ENCODE results near the gene TCF7L2.
A peak's percentile ranks its signal among the peaks of the same experiment; 100 is the strongest.

Gene TCF7L2

DNA sequence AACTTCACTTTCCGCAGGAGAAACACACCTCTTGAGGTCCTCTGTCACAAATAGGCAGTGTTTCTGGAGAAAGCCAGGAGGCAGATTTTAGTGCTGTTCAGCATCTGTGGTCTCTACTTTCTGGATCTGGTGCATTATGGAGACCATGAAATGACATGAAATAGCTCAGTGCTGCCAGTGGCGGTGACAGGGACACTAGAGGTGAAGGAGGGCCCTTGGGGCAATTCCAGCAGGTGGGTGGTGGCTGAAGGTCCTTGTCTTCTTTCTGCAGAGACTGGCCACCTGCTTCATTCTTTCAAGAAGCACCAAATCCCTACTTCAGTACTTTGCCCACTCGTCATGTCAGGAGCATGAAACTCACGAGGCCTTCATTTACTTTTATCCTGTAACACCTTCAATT lies 135.7 kb downstream of the TCF7L2 start:
- H3K27ac Mint-ChIP-seq, result no peak overlapping the region
- ATAC-seq (ENCODE audit: low read depth), result no peak

DNA sequence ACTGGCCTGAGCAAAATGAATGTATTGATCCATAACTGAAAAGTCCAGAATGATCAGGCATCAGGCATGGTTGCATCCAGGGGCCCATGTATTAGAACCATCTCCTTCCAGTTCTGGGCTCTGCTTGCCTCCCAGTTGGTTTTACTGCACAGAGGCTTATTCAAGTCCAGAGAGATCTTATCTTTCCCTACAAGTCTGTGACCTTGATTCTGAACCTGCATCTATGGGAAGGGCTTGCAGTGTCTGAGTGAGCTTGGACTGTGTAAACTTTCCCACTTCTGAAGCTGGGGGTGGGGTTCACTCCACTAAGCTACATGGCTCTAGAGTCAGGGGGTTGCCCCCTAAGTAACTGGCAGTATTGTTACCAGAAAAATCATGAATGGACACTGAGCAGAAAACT lies 136.2 kb downstream of the TCF7L2 start:
- Mint-ChIP-seq H3K36me3 (no peaks in the 10 kb centered on the region), H3K4me3 (no peak overlapping the region), H3K27me3 (peaks cover 4% of the 10 kb centered on the region), H3K9me3 (no peaks in the 10 kb centered on the region), H3K27ac (no peak overlapping the region), H3K4me1 (no peaks in the 10 kb centered on the region)
- ATAC-seq (ENCODE audit: low read depth) (no peak), DNase-seq (ENCODE audit: low spot score in 2 of 2) (no peak)

More for the DNA sequence above, 135.7 kb downstream of the TCF7L2 start:
- Mint-ChIP-seq H3K27me3 (peaks cover 4% of the 10 kb centered on the region), H3K4me1 (no peaks in the 10 kb centered on the region), H3K4me3 (no peak overlapping the region), H3K36me3 (no peaks in the 10 kb centered on the region), H3K9me3 (no peaks in the 10 kb centered on the region)
- no peak for DNase-seq (ENCODE audit: low spot score in 2 of 2)

DNA sequence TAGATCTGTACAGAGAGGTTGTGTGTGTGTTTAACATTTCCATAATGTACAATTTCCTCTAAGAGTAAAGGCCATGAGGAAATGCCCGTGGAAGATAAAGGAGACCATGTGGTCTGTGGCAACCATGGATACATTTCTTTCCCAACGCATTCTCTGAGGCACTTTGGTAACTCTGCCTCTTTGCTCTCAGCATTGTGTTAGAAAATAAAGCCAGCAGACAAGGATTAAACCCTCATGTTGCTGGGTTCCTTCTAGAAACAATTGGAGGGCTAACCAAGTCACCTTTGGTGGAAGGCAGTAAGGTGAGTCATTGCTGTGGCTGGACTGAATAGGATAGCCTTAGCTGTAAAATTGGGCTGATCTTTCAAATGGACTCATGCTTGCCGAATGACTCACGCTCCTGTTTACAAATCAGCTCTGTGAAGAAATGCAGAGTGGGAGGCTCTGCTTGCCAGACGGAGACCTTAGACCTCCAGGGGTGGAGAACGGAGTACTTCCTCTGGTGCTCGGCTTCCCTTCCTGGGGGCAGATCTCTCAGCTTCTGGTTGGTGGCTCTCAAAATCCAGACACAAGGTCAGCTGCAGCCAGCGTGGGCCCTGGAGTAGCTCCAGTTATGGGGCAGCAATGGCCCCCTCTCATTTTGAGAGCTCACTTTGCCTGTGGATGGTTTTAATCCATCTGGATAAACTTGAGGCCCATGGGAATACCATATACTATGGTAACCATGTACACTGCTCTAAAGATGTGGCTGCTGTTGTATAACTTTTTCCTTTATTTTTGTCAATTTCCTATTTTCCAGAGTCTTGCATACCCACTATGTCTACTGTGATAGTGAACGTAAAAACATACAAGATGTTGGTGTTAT lies 137.3 kb downstream of the TCF7L2 start:
- Mint-ChIP-seq H3K4me3 (no peak overlapping the region), H3K4me1 (no peaks in the 10 kb centered on the region), H3K9me3 (no peaks in the 10 kb centered on the region), H3K27ac (no peak overlapping the region), H3K27me3 (peaks cover 4% of the 10 kb centered on the region), H3K36me3 (no peaks in the 10 kb centered on the region)
- no peak for DNase-seq (ENCODE audit: low spot score in 2 of 2)
- no peak for ATAC-seq (ENCODE audit: low read depth)

DNA sequence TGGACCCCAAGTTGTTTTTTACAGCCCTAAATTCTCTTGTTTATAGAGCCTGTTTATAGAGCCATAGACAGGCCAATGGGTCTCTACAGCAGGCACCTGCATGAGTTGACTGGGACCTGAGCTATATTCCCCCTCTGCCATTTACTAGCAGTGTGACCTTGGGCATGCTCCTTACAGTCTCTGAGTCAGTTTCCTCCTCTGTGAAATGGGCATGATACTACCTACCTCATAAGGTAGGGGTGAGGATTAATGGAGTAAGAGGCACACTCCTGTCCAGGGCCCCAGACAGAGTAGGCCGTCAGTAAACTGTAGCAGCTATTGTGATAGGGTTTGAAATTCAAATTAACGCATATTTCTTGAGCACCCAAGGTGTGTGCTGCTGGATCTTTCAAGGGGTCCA lies 138.1 kb downstream of the TCF7L2 start:
- DNase-seq (ENCODE audit: low spot score in 2 of 2) (no peak), ATAC-seq (ENCODE audit: low read depth) (no peak)
- Mint-ChIP-seq H3K9me3 (peaks cover 2% of the 10 kb centered on the region), H3K27ac (no peak overlapping the region), H3K4me1 (no peaks in the 10 kb centered on the region), H3K27me3 (no peaks in the 10 kb centered on the region), H3K36me3 (no peaks in the 10 kb centered on the region), H3K4me3 (no peak overlapping the region)

DNA sequence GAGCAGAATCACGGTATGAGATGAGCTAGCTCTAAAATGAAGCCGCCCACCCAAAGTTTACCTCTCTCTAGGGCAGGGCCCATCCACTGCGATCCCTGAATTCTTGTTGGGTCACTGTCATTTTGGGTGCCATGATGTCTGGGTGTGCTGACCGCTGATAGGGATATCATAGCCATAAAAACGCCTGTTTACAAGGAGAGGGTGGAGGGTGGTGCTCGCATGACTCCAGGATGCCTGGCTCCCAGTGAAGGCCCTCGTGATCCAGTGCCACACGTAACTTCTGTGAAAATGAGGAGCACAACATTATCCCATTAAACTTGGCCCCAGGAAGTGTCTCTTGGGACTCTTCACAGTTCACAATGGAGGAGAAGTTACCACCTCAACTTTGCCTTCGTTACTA lies 139.5 kb downstream of the TCF7L2 start:
- Mint-ChIP-seq H3K27me3 (no peaks in the 10 kb centered on the region), H3K9me3 (peaks cover 7% of the 10 kb centered on the region), H3K36me3 (no peaks in the 10 kb centered on the region), H3K4me3 (no peak overlapping the region), H3K4me1 (peaks cover 11% of the 10 kb centered on the region), H3K27ac (no peak overlapping the region)
- no peak for DNase-seq (ENCODE audit: low spot score in 2 of 2)
- no peak for ATAC-seq (ENCODE audit: low read depth)

DNA sequence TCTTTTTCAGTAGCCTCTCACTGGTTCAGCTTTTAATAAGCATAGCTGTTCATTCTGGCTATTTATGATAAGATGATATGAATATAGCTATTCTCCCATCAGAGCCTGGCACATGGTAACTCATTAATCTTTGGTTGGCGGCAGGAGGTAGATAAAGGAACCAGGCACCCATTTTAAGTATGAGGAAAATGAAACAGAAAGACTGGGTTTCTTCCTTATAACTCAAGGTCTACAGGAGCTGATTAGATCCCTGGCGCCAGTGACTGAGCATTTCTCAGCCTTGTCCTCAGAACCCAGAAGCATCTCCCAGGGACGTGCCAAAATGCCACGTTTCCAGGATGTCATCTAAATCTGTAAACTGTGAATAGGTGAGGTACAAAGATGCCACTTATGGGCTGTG lies 141.9 kb downstream of the TCF7L2 start:
- Mint-ChIP-seq H3K4me3 (no peak overlapping the region), H3K36me3 (no peaks in the 10 kb centered on the region), H3K27ac (no peak overlapping the region), H3K27me3 (peaks cover 4% of the 10 kb centered on the region), H3K4me1 (peaks cover 13% of the 10 kb centered on the region), H3K9me3 (peaks cover 9% of the 10 kb centered on the region)
- ATAC-seq (ENCODE audit: low read depth) (no peak), DNase-seq (ENCODE audit: low spot score in 2 of 2) (no peak)

DNA sequence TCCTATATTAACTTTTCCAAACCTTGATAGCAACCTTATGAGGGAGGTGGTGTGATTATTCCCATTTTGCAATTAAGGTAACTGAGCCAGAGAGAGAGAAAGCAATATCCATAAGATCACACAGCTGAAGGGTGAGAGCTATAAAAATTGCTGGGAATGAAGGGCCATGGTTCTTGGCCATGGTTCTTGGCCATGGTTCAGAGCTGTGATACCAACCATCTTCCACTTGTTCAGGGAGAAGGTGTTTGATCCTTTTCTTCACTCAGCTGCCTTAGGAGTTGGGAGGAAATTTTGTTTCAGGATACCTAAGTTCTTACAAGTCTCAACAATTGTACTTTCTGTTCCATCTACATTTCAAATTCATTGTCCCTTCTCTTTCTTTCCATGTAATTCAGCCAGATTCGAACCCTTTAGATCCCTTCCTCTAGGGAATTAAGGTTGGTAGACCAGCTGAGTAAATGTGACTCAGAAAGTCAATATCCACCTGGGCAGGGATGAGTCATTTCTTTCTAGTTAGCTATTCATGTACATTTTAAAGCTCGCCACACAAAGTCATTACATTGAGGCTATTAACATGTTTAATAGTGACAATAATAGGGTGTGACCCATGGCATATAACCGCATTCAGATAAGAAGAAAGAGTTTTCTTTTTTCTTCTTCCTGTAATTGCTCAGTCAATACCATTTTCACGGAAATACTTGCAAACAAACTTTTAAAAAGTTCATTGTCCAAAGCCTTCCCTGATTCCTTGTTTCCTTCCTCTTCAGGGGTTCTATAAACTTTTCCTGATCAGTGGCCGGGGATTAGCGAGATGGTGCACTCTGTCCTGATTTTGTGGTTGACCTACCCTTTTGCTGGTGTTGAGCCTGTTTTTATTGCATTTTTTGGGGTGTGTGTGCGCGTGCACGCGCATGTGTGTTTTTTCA lies 143.4 kb downstream of the TCF7L2 start:
- DNase-seq (ENCODE audit: low spot score in 2 of 2) (no peak), ATAC-seq (ENCODE audit: low read depth) (no peak)
- Mint-ChIP-seq H3K4me3 (no peak overlapping the region), H3K27me3 (peaks cover 4% of the 10 kb centered on the region), H3K4me1 (peaks cover 13% of the 10 kb centered on the region), H3K9me3 (peaks cover 9% of the 10 kb centered on the region), H3K36me3 (no peaks in the 10 kb centered on the region), H3K27ac (no peak overlapping the region)

GRCh38 chr10:113094114-113094486 lies 144.1 kb downstream of the TCF7L2 start:
- ATAC-seq (ENCODE audit: low read depth) (peak; percentile 59), DNase-seq (ENCODE audit: low spot score in 2 of 2) (no peak)
- no peaks in the 10 kb centered on the region for H3K36me3 Mint-ChIP-seq
- no peak overlapping the region for H3K27ac Mint-ChIP-seq
- H3K27me3 Mint-ChIP-seq, result peaks cover 4% of the 10 kb centered on the region
- H3K4me3 Mint-ChIP-seq, result no peak overlapping the region
- peaks cover 9% of the 10 kb centered on the region for H3K9me3 Mint-ChIP-seq
- peaks cover 13% of the 10 kb centered on the region for H3K4me1 Mint-ChIP-seq

GRCh38 chr10:113095419-113096127 lies 145.5 kb downstream of the TCF7L2 start:
- ATAC-seq (ENCODE audit: low read depth), result no peak
- DNase-seq (ENCODE audit: low spot score in 2 of 2), result no peak
- Mint-ChIP-seq H3K36me3 (no peaks in the 10 kb centered on the region), H3K4me1 (peaks cover 13% of the 10 kb centered on the region), H3K4me3 (no peak overlapping the region), H3K27me3 (peaks cover 6% of the 10 kb centered on the region), H3K27ac (no peak overlapping the region), H3K9me3 (peaks cover 9% of the 10 kb centered on the region)

- Mint-ChIP-seq H3K4me1 (peaks cover 13% of the 10 kb centered on the region), H3K9me3 (peaks cover 9% of the 10 kb centered on the region), H3K27me3 (peaks cover 6% of the 10 kb centered on the region), H3K4me3 (no peak overlapping the region), H3K36me3 (no peaks in the 10 kb centered on the region), H3K27ac (no peak overlapping the region)
- DNase-seq (ENCODE audit: low spot score in 2 of 2) (no peak), ATAC-seq (ENCODE audit: low read depth) (no peak)
These were observed 146.3 kb downstream of the TCF7L2 start for GRCh38 chr10:113096128-113096996.

GRCh38 chr10:113097036-113097435 lies 147.0 kb downstream of the TCF7L2 start:
- Mint-ChIP-seq H3K36me3 (no peaks in the 10 kb centered on the region), H3K4me3 (no peak overlapping the region), H3K27me3 (peaks cover 6% of the 10 kb centered on the region), H3K9me3 (peaks cover 9% of the 10 kb centered on the region), H3K27ac (no peak overlapping the region), H3K4me1 (peaks cover 13% of the 10 kb centered on the region)
- ATAC-seq (ENCODE audit: low read depth) (no peak), DNase-seq (ENCODE audit: low spot score in 2 of 2) (no peak)

- peaks cover under 1% of the 10 kb centered on the region for H3K4me1 Mint-ChIP-seq
- H3K9me3 Mint-ChIP-seq, result peaks cover under 1% of the 10 kb centered on the region
- no peak overlapping the region for H3K4me3 Mint-ChIP-seq
- DNase-seq (ENCODE audit: low spot score in 2 of 2) (no peak), ATAC-seq (ENCODE audit: low read depth) (no peak)
- peaks cover 6% of the 10 kb centered on the region for H3K27me3 Mint-ChIP-seq
- H3K27ac Mint-ChIP-seq, result no peak overlapping the region
- no peaks in the 10 kb centered on the region for H3K36me3 Mint-ChIP-seq
These were observed 149.6 kb downstream of the TCF7L2 start for GRCh38 chr10:113099431-113100183.

DNA sequence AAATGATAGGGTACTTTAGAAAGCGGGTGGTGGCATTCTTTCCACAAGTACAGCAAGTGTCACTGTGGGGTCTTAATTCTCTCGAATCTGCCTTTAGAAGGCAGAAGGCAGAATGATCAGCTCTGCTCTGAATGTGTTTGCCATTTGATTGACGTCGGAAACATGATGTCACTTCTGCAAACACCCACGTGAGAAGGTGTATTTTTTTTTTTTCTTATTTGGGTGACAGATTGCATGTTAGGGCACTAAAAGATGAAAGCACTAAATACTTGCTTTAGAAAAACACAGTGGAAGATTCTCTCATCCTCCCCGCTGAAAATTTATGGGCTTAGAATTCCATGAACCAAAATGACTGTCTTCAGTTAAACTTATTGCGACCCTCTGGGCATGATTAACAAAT lies 150.2 kb downstream of the TCF7L2 start:
- ATAC-seq (ENCODE audit: low read depth) (no peak), DNase-seq (ENCODE audit: low spot score in 2 of 2) (no peak)
- Mint-ChIP-seq H3K27me3 (peaks cover 6% of the 10 kb centered on the region), H3K36me3 (no peaks in the 10 kb centered on the region), H3K4me3 (no peak overlapping the region), H3K9me3 (no peaks in the 10 kb centered on the region), H3K4me1 (no peaks in the 10 kb centered on the region), H3K27ac (no peak overlapping the region)
